HUDEP-2 (cell line): ENCODE data around the gene CHCHD6.

Experiments used
- DNase-seq, 76 experiments: peaks; one replicate each; lab custom pipeline; 2025; ENCODE audit not compliant: unreplicated experiment in 76 of 76; lab: John Stamatoyannopoulos, UW

CHCHD6 gene

GRCh38 chr3:126986001-126986400 is 282.0 kb downstream of the CHCHD6 start:
- peak in 73 of 76 experiments; percentile 11 to 85 (median 56) for DNase-seq

- DNase-seq = no peak
Measured at GRCh38 chr3:126987129-126987528, 283.1 kb downstream of the CHCHD6 start.

DNA sequence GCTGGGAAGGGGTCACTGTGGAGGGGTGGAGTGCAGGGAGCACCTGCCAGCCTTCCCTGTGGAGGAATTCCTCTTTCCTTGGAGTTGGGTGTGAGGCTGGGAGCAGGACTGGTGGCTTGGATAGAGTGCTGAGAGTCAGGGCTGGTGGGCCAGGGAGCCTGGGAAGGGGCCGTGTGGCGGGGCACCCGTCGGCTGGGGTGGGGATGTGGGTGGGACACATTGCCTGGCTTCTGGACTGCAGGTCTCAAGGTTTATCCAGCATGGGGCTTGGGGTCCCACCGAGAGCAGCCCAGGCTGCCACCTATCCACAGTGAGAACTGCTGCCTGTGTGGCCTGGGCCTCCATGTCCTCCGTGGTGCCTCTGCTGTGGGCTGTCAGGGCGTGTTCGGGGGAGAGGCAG is 283.6 kb downstream of the CHCHD6 start:
- no peak for DNase-seq

DNA sequence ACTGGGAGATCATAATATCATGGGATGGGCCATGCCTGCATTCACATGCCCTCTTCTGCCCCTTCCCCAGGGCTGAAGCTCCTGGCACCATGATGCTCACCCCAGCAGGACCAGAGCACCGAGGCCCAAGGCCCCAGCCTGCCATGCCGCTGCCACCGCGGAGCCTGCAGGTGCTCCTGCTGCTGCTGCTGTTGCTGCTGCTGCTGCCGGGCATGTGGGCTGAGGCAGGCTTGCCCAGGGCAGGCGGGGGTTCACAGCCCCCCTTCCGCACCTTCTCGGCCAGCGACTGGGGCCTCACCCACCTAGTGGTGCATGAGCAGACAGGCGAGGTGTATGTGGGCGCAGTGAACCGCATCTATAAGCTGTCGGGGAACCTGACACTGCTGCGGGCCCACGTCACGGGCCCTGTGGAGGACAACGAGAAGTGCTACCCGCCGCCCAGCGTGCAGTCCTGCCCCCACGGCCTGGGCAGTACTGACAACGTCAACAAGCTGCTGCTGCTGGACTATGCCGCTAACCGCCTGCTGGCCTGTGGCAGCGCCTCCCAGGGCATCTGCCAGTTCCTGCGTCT is 284.5 kb downstream of the CHCHD6 start:
- no peak for DNase-seq

GRCh38 chr3:126989316-126990023 is 285.4 kb downstream of the CHCHD6 start:
- no peak for DNase-seq

DNA sequence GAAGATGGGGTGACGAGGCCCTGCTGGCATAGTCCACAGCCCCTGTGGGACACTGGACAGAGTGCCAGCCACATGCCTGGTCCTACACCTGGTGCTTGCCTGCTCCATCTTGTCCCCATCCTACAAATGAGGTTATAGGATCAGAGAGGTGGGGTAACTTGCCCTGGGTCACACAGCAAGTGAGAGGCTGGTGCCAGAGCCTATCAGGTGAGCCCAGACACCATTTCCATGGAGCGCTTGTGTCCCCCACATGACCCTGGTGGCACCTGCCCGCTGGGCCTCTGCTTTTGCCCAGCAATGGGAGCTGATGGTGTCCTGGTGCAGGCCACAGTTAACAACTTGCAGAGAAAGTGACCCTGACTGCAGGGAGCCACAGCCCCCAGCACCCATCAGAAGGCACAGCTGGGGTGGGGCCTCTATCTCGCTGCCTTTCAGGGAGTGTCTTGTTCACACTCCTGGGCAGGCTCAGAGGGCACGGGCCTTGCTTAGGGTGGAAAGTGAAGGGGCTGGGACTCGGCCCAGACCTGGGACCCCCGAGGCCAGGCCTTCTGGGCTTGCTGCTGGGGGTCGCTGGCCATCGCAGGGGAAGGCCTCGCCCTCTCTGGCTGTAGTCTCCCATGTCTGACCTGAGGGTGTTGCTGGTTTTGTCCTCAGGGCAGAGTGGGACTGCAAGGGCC is 286.1 kb downstream of the CHCHD6 start:
- no peak for DNase-seq

GRCh38 chr3:126990890-126991289 is 286.9 kb downstream of the CHCHD6 start:
- DNase-seq = no peak

GRCh38 chr3:126991366-126992200 is 287.5 kb downstream of the CHCHD6 start:
- no peak for DNase-seq

GRCh38 chr3:126992216-126992615 is 288.2 kb downstream of the CHCHD6 start:
- no peak for DNase-seq

DNA sequence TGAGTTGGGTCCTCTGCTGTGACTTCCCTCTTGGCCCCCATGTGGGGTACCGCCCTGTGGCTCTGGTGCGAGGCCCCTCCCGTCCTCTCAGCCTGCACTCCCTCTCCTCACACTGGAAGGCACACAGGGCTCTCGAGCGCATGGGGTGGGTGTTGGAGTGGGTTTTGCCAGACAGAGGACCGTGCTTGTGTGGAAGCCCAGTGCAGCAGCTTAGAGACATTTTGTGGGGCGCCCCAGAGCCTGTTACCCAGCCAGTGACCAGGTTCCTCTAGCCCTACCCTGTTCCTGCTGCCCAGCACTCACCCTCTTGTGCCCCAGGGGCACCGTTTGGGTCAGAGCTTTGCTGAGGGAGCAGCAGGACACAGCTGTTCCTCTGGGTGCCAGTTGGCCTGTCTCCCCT is 288.7 kb downstream of the CHCHD6 start:
- DNase-seq = no peak

DNA sequence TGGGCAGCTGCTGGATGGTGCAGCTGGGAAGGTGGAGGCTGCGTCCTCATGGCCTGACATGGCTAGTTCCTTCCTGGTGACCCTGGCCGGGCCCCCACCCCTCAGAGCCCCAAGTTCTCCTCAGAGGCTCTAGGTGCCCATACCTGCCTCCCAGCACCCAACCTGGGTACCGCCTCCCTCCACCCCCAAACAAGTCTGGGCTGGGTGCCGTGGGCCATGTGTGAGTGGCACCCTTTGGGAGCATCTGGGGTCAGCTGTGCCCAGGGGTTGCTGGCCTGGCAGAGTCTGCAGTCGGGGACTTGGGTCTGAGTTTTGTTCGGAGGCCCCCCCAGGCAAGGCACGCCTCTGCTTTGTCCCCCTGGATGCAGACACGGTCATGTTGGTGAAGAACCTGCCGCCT is 289.4 kb downstream of the CHCHD6 start:
- DNase-seq = no peak

DNA sequence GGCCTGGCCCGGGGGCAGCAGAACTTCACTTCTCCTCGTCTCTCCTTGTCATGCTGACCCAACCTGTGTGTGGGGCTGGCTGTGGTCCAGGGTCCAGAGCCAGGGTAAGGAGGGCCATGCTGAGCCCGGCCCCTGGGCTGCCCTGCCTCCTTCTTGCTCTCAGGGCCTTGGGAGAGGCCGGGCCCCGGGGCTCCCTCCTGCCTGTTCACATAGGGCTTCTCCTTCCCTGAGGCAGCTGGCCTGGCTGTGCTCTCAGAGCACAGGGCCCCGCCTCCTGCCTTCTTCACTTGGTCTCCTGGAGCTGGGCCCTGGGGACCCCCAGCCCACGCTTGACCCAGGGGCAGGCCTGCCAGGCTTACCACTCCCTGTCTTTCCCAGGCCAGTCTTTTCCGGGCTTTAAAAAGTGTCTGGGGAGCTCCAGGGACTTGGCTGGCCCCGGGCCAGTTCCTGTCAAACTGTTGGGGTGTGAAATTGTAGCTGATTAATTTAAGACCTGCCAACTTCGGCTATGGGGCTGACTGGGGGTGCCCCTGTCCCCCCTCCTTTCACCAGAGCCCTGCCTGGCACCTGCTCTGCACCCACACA is 290.7 kb downstream of the CHCHD6 start:
- no peak for DNase-seq

DNA sequence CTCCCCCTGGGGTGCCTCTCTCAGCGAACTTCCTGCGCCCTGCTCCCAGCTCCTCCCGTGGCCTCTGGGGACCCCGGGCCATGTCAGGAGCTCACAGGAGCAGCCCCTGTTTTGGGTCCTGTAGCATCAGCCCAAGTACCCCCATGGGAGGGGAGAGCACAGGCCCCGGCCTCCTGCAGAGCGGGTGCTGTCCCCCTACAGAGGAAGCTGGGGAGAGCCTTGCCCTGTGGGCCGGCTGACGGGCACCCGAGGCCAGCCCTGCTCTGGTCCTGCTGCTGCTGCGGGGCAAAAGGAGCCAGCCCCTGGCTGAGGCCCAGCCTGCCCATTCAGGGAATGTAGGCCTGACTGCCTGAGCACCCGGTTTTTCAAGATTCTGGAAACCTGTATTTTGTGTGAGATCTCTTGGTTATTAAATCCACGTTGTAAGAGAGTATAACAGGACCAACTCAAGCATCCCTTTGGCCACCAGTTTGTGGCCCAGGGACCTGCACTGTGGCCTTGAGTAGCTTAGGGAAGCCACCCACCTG is 291.3 kb downstream of the CHCHD6 start:
- no peak for DNase-seq

GRCh38 chr3:126995926-126996512 is 292.0 kb downstream of the CHCHD6 start:
- no peak for DNase-seq

- DNase-seq = no peak
Measured at GRCh38 chr3:126996905-126997304, 292.9 kb downstream of the CHCHD6 start.

DNA sequence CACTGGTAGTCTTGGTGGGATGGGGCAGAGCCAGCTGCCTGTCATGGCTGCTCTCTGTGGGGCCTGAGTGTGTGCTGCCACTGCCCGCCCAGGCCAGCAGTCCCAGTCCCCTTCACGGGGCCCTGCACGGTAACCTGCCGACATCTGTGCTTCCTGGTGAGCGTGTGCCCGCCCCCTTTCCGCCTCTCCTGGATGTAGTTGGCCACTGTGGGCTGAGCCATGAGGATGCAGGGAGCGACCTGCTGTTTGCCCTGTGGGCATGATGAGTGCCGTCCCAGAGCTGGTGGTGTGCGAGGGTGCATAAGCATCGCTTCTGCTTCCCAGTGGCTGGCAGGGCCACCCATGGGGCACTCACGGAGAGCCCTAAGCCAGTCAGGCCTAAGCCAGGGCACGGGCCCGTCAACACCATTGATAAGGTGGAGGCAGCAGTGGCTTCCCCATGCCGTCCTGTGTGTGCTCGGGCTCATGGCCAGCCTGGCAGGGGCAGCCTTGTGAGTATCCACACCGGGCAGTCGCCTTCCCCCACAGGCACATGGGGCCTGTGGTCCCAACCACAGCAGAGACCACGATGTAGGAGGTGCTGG is 293.5 kb downstream of the CHCHD6 start:
- no peak for DNase-seq

- DNase-seq = no peak
Measured at GRCh38 chr3:126998320-126998719, 294.3 kb downstream of the CHCHD6 start.

- DNase-seq = no peak
Measured at GRCh38 chr3:126998728-126999127, 294.7 kb downstream of the CHCHD6 start.

DNA sequence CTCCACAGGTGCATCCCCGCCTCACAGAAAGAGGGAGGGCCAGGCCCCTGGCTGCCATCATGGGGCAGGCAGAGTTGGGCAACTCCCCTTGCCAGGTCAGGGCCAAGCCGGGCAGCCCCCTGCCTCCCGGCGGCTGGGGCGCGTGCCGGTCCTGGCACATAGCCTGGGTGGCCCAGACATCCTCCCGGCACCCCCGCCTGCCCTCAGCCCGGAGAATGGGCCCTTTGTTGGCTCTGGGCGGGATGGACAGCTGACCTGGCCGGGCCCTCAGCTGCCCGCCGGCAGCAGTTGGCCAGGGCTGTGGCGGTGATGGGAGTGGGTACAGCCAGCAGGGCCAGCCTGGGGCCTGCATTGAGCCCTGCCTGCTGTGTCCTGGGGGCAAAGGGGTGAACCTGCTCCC is 295.3 kb downstream of the CHCHD6 start:
- no peak for DNase-seq

- DNase-seq = no peak
Measured at GRCh38 chr3:127000119-127000518, 296.1 kb downstream of the CHCHD6 start.
